B cell (primary cell): ENCODE measurements around the gene THEM5. TPM values are rescaled to one million over a fixed set of nuclear protein-coding genes. Genes with fewer than 3 reads are reported as not detected.

Experiments used
- ATAC-seq: fragments of 200-7000 bp; cut with Tn5 transposase; one replicate; pipeline ENCODE4 v1.10.0; 2021; ENCODE audit warnings: low read depth, mild to moderate bottlenecking, moderate number of reproducible peaks, moderate library complexity
- CTCF ChIA-PET: fragments of 350-600 bp; sonication (Branson Sonifier 250); formaldehyde crosslinking; loops from one replicate; lab custom pipeline; 2021; ENCODE audit warnings: antibody characterized with exemption, inconsistent platforms; lab: Charles Lee
- POLR2A ChIA-PET: fragments of 350-600 bp; sonication (Branson Sonifier 250); formaldehyde crosslinking; loops from one replicate; lab custom pipeline; 2021; ENCODE audit warnings: antibody characterized with exemption; lab: Charles Lee
- DNase-seq: peaks from one replicate; pipeline ENCODE4 v3.0.0; 2013
- H2AFZ ChIP-seq: 2 replicates; pipeline ENCODE4 v1.6.1; 2012; ENCODE audit warnings: mild to moderate bottlenecking, low read depth, low read length; ENCODE audit not compliant: insufficient read depth, poor library complexity, severe bottlenecking
- H3K27ac ChIP-seq, 2 donors: 1 replicate in 1 of 2; 2 replicates in 1 of 2; pipeline ENCODE4 v1.5.1; 2012 to 2013; ENCODE audit warnings: low read length in 2 of 2, mild to moderate bottlenecking in 2 of 2, moderate library complexity in 1 of 2
- H3K27me3 ChIP-seq, 4 experiments: fragments of 200-600 bp in 1 of 4; sonication (generic) in 1 of 4; replicated peaks in 1 of 4; 1 replicate in 2 of 4; 2 replicates in 2 of 4; pipeline versions ENCODE4 v1.6.1 to v1.7.0; 2013 to 2016; ENCODE audit warnings: low read length in 3 of 4, mild to moderate bottlenecking in 2 of 4, mixed read lengths in 1 of 4, moderate library complexity in 1 of 4; ENCODE audit not compliant: insufficient read depth in 4 of 4, control insufficient read depth in 3 of 4; ENCODE audit errors: control extremely low read depth in 1 of 4
- H3K36me3 ChIP-seq, 2 experiments: replicated peaks in 1 of 2; 1 replicate in 1 of 2; 2 replicates in 1 of 2; pipeline versions ENCODE4 v1.6.1 to v1.7.1; 2013; ENCODE audit warnings: low read length in 1 of 2; ENCODE audit not compliant: insufficient read depth in 2 of 2, control insufficient read depth in 1 of 2; ENCODE audit errors: control extremely low read depth in 1 of 2, extremely low read depth in 1 of 2
- H3K4me1 ChIP-seq, 2 donors: fragments of 200-600 bp in 1 of 2; sonication (generic) in 1 of 2; 1 replicate in 1 of 2; 2 replicates in 1 of 2; pipeline versions ENCODE4 v1.5.1 to v1.6.1; 2013 to 2017; ENCODE audit warnings: low read length in 2 of 2; ENCODE audit not compliant: control insufficient read depth in 2 of 2, insufficient read depth in 2 of 2
- H3K4me2 ChIP-seq: replicated peaks from 2 replicates; pipeline ENCODE3; 2012; ENCODE audit warnings: mild to moderate bottlenecking, low read depth, low read length; ENCODE audit not compliant: poor library complexity, severe bottlenecking
- H3K4me3 ChIP-seq, 5 experiments: fragments of 200-600 bp in 1 of 5; sonication (generic) in 1 of 5; 1 replicate in 3 of 5; 2 replicates in 2 of 5; pipeline versions ENCODE4 v1.5.1 to v1.7.0; 2011 to 2016; ENCODE audit warnings: low read length in 4 of 5, mild to moderate bottlenecking in 4 of 5, low read depth in 2 of 5, control low read depth in 1 of 5, moderate library complexity in 1 of 5; ENCODE audit not compliant: insufficient read depth in 1 of 5; ENCODE audit errors: control extremely low read depth in 1 of 5, extremely low read depth in 1 of 5
- H3K79me2 ChIP-seq: fragments of 200-600 bp; sonication (generic); one replicate; pipeline ENCODE4 v1.6.0; 2016; ENCODE audit warnings: low read length; ENCODE audit not compliant: control insufficient read depth, insufficient read depth
- H3K9ac ChIP-seq: fragments of 200-600 bp; sonication (generic); 2 replicates; pipeline ENCODE4 v1.6.1; 2017; ENCODE audit warnings: mild to moderate bottlenecking, low read length, moderate library complexity
- H3K9me3 ChIP-seq, 3 donors: one replicate each; pipeline versions ENCODE4 v1.6.1 to v1.7.1; 2013; ENCODE audit warnings: low read length in 2 of 3; ENCODE audit not compliant: control insufficient read depth in 2 of 3, insufficient read depth in 1 of 3; ENCODE audit errors: control extremely low read depth in 1 of 3
- H4K20me1 ChIP-seq: 2 replicates; pipeline ENCODE4 v1.6.0; 2012; ENCODE audit warnings: mild to moderate bottlenecking, low read length; ENCODE audit not compliant: insufficient read depth, control insufficient read depth, poor library complexity, severe bottlenecking
- H3K27ac Mint-ChIP-seq: one replicate; pipeline ENCODE4 v1.8.0; 2021; ENCODE audit warnings: mixed read lengths
- H3K27me3 Mint-ChIP-seq: one replicate; pipeline ENCODE4 v1.8.0; 2021; ENCODE audit warnings: mixed read lengths
- H3K4me1 Mint-ChIP-seq: one replicate; pipeline ENCODE4 v1.8.0; 2021; ENCODE audit warnings: mixed read lengths
- H3K4me3 Mint-ChIP-seq: one replicate; pipeline ENCODE4 v1.8.0; 2021; ENCODE audit warnings: mixed read lengths
- H3K9me3 Mint-ChIP-seq: one replicate; pipeline ENCODE4 v1.8.0; 2022; ENCODE audit warnings: mixed read lengths; ENCODE audit not compliant: insufficient read depth
- CTCF ChIP-seq: fragments of 200-600 bp; IDR thresholded peaks from one replicate; pipeline ENCODE4 v1.8.0; 2022; ENCODE audit warnings: antibody characterized with exemption, mild to moderate bottlenecking
- EZH2 ChIP-seq: IDR thresholded peaks from 2 replicates; pipeline ENCODE4 v1.6.1; 2012; ENCODE audit warnings: borderline replicate concordance, low read depth, mild to moderate bottlenecking, moderate library complexity, low read length; ENCODE audit not compliant: insufficient read depth, poor library complexity, severe bottlenecking
- WGBS: methylation state at CpG from one replicate; pipeline ENCODE4 v1.1.5; 2013; ENCODE audit warnings: missing lambda C conversion rate; ENCODE audit not compliant: insufficient coverage; 5-methylcytosine and 5-hydroxymethylcytosine counted together
- intact Hi-C: fragments of 100-400 bp; cut with micrococcal nuclease; formaldehyde crosslinking; loops from one replicate; pipeline ENCODE4 v1.10.0; 2022
- polyA plus RNA-seq: library from polyadenylated mRNA; depleted of rRNA; stranded (reverse); fragments of >200 nt; gene quantifications from 2 replicates; pipeline ENCODE4 v1.2.3, GENCODE V29; 2012
- total RNA-seq, 2 donors: library from RNA; stranded (reverse); fragments of 120-200 nt in 1 of 2; gene quantifications; 1 replicate in 1 of 2; 2 replicates in 1 of 2; pipeline versions ENCODE4 v1.2.3 to v1.2.4, GENCODE V29; 2013 to 2022

Gene THEM5
- total and polyA plus RNA-seq, 2 donors (not counting 1 experiment from before 2014, with no cell fraction given), result not detected

- Mint-ChIP-seq H3K27me3 (peaks cover 27% of the 10 kb centered on the region), H3K27ac (no peak overlapping the region), H3K4me1 (peaks cover 9% of the 10 kb centered on the region), H3K9me3 (no peaks in the 10 kb centered on the region), H3K4me3 (no peak overlapping the region)
- no peak for TF ChIP-seq EZH2
- no peak for TF ChIP-seq CTCF
- Histone ChIP-seq H3K4me2 (no peak overlapping the region), H3K4me3 (no peak overlapping the region), H3K27ac (no peak overlapping the region), H3K9me3 (peaks cover 0 to 3% (median 0%) of the 10 kb centered on the region in 3 donors), H4K20me1 (no peaks in the 10 kb centered on the region), H3K36me3 (no peaks in the 10 kb centered on the region), H3K9ac (no peak overlapping the region), H3K27me3 (peaks cover 0 to 22% (median 2%) of the 10 kb centered on the region in 4 experiments), H3K4me1 (peaks cover 6 to 13% of the 10 kb centered on the region in 2 donors), H3K79me2 (no peaks in the 10 kb centered on the region), H2AFZ (no peak overlapping the region)
- ChIA-PET CTCF (no interaction called here), POLR2A (no interaction called here)
- ATAC-seq (no peak), DNase-seq (no peak)
- intact Hi-C loops, result no loop called here
- 97% methylated on average over 3 of the region's 3 CpGs for WGBS
Measured at GRCh38 chr1:151803915-151804314, 49.6 kb downstream of the THEM5 start.

GRCh38 chr1:151803164-151803563 is 50.3 kb downstream of the THEM5 start:
- no peak overlapping the region for H3K4me3 ChIP-seq
- H3K27ac Mint-ChIP-seq, result no peak overlapping the region
- H2AFZ ChIP-seq, result no peak overlapping the region
- H3K36me3 ChIP-seq, result no peaks in the 10 kb centered on the region
- H3K4me1 ChIP-seq, result peaks cover 6 to 13% of the 10 kb centered on the region in 2 donors
- no peaks in the 10 kb centered on the region for H3K9me3 Mint-ChIP-seq
- ChIA-PET POLR2A (no interaction called here), CTCF (interaction anchor here (1.3 kb wide), 1 partner anchor 198 kb away, joined by 5 read pairs; no protein-coding TSS in a partner anchor)
- H3K4me1 Mint-ChIP-seq, result peaks cover 9% of the 10 kb centered on the region
- peaks cover 24% of the 10 kb centered on the region for H3K27me3 Mint-ChIP-seq
- no peak overlapping the region for H3K4me2 ChIP-seq
- H3K27me3 ChIP-seq, result peaks cover 0 to 22% (median 2%) of the 10 kb centered on the region in 4 experiments
- H3K27ac ChIP-seq, result no peak overlapping the region
- TF ChIP-seq EZH2 (no peak), CTCF (no peak)
- no peak overlapping the region for H3K9ac ChIP-seq
- H3K79me2 ChIP-seq, result no peaks in the 10 kb centered on the region
- H4K20me1 ChIP-seq, result no peaks in the 10 kb centered on the region
- no peak overlapping the region for H3K4me3 Mint-ChIP-seq
- H3K9me3 ChIP-seq, result peaks cover 0 to 3% (median 0%) of the 10 kb centered on the region in 3 donors
- no peak for DNase-seq
- ATAC-seq, result no peak
- intact Hi-C loops, result no loop called here
